DMS153 treated with DMSO at 0.1 percent for 48 hours (cell line): ENCODE data around the gene MKRN2.
"Not testable (repeated sequence)": the region's sequence is repeated elsewhere in the genome, so short reads cannot be mapped to it uniquely, and the experiment has no call there.

Experiments used
- DNase-seq: peaks from one replicate; lab custom pipeline; 2025; ENCODE audit not compliant: unreplicated experiment; lab: John Stamatoyannopoulos, UW

The MKRN2 gene, protein sequence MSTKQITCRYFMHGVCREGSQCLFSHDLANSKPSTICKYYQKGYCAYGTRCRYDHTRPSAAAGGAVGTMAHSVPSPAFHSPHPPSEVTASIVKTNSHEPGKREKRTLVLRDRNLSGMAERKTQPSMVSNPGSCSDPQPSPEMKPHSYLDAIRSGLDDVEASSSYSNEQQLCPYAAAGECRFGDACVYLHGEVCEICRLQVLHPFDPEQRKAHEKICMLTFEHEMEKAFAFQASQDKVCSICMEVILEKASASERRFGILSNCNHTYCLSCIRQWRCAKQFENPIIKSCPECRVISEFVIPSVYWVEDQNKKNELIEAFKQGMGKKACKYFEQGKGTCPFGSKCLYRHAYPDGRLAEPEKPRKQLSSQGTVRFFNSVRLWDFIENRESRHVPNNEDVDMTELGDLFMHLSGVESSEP

DNA sequence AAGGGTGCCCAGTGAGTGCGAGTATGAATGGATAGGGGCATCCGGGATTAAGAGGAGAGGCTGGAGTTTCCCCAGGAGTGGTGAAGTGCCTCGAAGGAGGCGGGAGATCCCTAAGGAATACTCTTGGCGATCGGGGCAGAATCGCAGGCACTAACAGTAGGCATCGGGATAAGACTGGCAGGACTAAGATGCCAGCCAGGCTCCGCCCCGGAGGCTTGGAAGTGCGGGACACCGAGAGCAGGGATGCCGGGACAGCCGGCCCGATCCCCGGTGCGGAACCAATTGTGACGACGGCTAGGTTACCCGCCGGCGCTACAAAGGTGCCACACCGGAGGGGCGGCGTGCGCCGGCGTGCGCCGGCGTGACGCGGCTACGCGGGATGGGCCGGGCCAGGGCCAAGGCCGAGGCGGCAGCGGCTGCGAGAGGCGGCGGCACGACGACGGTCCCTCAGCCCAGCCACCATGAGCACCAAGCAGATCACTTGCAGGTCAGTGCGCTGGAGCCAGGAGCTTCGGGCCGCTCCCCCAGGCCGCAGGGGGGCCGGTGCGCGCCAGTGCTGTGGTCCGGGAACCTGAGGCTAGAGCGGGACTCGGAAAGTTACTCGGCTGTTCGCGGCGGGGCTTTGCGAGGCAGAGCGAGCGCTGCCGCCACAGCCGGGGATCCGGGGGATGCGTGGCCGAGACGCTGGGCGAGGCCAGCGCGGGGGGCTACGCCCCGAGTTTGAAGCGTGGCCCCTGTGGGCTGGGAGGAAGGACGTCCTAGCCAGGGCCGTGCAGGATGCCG is at the start of gene MKRN2:
TSS of gene MKRN2 (plus strand) at position 398 of the 783 bp plus-strand sequence. CDS start at position 462, 64 bp downstream.
- peak; percentile 56 for DNase-seq

GRCh38 chr3:12507591-12508281 is 49.2 kb upstream of the MKRN2 start:
- DNase-seq: no peak

DNA sequence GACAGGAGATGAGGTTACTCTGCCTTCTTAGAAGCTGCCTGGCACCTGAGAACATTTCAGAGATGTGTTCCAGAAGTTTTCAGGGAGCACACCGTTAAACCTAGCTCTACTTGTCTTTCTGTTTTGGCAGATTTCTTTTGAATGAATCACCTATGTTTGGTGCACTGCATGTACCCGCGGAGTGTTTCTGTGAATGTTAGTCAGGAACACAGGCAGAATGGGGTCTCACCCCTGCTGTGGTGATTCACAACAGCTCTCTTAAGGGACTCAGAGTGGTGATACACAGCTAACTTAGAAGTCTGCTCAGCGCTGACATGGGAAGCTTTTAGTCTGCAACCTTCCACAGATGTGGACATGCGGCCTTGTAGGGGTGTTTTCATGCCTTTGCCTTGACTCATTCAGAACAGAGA is 48.6 kb upstream of the MKRN2 start:
- no peak for DNase-seq

GRCh38 chr3:12509466-12509865 is 47.4 kb upstream of the MKRN2 start:
- DNase-seq: no peak

- DNase-seq: no peak
Measured at GRCh38 chr3:12512534-12513118, 44.3 kb upstream of the MKRN2 start.

GRCh38 chr3:12513694-12514446 is 43.0 kb upstream of the MKRN2 start:
- DNase-seq: no peak

GRCh38 chr3:12515631-12516030 is 41.3 kb upstream of the MKRN2 start:
- no peak for DNase-seq

DNA sequence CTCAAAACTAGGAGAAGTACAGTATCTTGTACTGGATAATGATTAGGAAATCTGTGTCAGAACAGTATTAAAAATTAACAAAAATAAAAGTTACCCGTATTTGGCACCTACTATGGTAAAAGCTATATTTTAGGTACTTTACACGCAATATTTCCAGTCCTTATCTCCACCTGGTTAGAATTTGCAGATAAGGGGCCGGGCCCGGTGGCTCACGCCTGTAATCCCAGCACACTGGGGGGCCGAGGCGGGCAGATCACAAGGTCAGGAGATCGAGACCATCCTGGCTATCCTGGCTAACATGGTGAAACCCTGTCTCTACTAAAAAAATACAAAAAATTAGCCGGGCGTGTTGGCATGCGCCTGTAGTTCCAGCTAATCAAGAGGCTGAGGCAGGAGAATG is 40.0 kb upstream of the MKRN2 start:
- no peak for DNase-seq

DNA sequence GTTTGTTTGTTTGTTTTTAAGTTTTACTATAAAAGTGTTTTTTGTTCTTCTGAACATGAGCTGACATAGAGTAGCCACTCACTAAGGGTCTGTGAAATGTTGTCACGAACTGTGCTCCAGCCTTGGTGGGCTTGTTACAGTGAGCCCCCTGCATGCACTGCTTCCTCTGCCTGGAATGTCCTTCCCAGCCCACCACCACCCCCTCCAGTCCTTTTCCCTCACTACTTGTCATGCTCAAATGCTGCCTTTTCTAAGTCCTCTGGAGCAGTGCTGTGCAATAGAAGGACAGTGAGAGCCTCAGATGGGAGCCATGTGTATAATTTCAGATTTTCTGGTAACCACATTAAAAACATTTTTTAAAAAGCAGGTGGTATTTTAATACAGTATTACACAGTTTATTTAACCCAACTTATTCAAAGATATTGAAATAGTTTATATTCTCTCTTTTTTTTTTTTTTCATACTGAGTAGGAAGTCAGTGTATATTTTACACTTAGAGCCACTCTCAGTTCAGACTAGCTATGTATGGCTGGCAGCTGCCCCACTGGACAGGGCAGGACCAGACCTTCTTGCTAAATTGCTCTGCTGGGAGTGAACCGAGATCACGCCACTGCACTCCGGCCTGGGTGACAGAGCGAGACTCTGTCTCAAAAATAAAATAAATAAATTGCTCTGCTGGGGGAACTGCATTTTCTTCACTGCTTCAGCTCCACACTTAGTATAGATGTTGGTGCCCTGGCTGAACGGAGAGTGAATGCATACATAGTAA is 38.4 kb upstream of the MKRN2 start:
- DNase-seq: no peak

- DNase-seq: no peak
Measured at GRCh38 chr3:12521010-12521409, 35.9 kb upstream of the MKRN2 start.

- DNase-seq: no peak
Measured at GRCh38 chr3:12522721-12523120, 34.2 kb upstream of the MKRN2 start.

DNA sequence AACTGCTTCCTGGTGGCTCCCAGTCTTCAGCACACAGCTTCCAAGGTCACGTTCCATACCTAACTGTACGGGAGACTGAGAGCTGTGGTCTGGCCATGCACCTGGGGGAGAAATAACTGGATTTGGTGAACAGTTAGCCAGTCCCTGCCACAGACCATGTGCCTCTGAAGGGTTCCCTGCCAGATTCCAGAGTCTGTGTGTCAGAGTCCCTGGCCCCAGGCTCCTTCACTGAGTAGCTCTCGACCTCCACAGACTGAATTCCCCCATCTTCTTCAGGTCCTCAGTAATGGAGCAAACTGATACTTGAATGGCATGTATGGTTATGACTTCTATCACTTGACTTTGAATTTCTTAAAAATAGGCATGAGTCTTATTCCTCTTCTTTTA is 29.1 kb upstream of the MKRN2 start:
- no peak for DNase-seq

DNA sequence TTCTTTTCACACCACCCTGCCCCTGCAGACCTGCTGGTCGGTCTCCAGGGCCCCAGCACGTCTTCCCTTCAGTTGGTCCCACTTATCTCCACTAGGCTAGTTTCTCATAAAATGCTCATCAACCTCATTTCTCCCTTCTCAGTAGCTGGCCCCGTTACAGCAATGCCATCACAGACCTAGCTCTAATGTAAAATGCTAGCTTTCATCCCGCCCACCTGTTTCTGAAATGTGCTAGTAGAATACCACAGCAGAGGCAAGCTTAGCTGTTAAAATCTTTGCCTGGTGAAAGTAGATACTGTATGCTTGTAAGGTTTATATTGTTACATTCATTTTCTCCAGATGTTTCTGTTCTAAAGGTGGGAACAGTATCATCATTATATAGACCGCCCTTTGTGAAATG is 24.7 kb upstream of the MKRN2 start:
- DNase-seq: no peak

DNA sequence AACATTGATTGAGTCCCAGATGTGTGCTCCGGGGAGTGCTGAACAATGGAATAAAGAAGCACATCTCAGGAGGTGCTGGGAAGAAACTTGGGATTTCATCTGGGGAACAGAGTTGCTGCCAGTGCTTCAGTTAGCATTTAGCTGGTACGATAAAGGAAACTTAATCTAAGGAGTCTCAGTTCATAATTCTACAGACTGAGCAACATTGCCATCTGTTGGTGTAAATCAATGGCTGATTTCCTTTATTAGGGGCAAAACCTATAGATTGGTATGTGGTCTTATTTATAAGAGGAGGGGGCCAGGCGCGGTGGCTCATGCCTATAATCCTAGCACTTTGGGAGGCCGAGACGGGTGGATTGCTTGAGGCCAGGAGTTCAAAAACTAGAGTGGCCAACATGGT is 20.5 kb upstream of the MKRN2 start:
- no peak for DNase-seq

DNA sequence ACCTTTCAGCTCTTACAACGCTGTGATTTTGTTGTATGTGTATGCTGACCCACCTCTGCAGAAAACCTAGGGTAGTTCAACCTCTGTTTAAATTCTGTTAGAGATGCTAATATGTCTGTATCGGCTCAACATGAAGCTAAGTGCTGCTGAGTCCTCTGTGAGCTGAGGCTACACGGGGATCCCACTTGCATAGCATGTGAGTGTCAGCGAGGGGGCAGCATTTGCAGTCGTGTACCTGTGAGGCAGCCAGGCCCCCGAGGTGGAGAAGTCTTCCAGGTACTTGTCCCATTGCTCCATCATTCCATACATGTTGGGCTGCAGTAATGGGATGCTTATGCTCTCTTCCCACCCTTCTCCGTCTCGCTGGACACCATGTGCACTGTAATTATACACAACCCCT is 15.3 kb upstream of the MKRN2 start:
- DNase-seq: no peak

GRCh38 chr3:12543497-12543896 is 13.4 kb upstream of the MKRN2 start:
- DNase-seq: not testable (repeated sequence)

GRCh38 chr3:12544652-12545472 is 12.0 kb upstream of the MKRN2 start:
- no peak for DNase-seq

- no peak for DNase-seq
Measured at GRCh38 chr3:12545473-12545791, 11.5 kb upstream of the MKRN2 start, which contains the start of gene MKRN2OS. Gene MKRN2OS, minus strand, starts transcription at chr3:12545499. Its CDS starts 35 bp downstream, at chr3:12545464.
